ENCODE results near the gene DOK4.
"Not testable (repeated sequence)": the region's sequence is repeated elsewhere in the genome, so short reads cannot be mapped to it uniquely, and the experiment has no call there.

The DOK4 gene

GRCh38 chr16:57439947-57440346 lies 46.3 kb downstream of the DOK4 start:
- DNase-seq: not testable (repeated sequence)

GRCh38 chr16:57435838-57436237 lies 50.5 kb downstream of the DOK4 start:
- DNase-seq: no peak

- no peak for DNase-seq
Measured at GRCh38 chr16:57434003-57434402, 52.3 kb downstream of the DOK4 start.

GRCh38 chr16:57432989-57433388 lies 53.3 kb downstream of the DOK4 start:
- no peak for DNase-seq

- no peak for DNase-seq
Measured at GRCh38 chr16:57432505-57432904, 53.8 kb downstream of the DOK4 start.

GRCh38 chr16:57430955-57431354 lies 55.3 kb downstream of the DOK4 start:
- no peak for DNase-seq

- no peak for DNase-seq
Measured at GRCh38 chr16:57427824-57428223, 58.5 kb downstream of the DOK4 start.

- DNase-seq: no peak
Measured at GRCh38 chr16:57427307-57427706, 59.0 kb downstream of the DOK4 start.

- DNase-seq: no peak
Measured at GRCh38 chr16:57426356-57426755, 59.9 kb downstream of the DOK4 start.

GRCh38 chr16:57424583-57424982 lies 61.7 kb downstream of the DOK4 start:
- no peak for DNase-seq

- no peak for DNase-seq
Measured at GRCh38 chr16:57423152-57423551, 63.1 kb downstream of the DOK4 start.

GRCh38 chr16:57422026-57422944 lies 64.0 kb downstream of the DOK4 start:
- peak; percentile 57 for DNase-seq
